Neural crest cell (in vitro differentiated cells): ENCODE results near the gene VPS37B. TPM values are rescaled to one million over a fixed set of nuclear protein-coding genes. Genes with fewer than 3 reads are reported as not detected.
A peak's percentile ranks its signal among the peaks of the same experiment; 100 is the strongest.

Source experiments
- DNase-seq: peaks from one replicate; pipeline ENCODE4 v3.0.0; 2021; ENCODE audit warnings: low read depth, mixed read lengths, low spot score
- H3K27ac Mint-ChIP-seq: one replicate; pipeline ENCODE4 v1.8.0; 2021; ENCODE audit warnings: mild to moderate bottlenecking, mixed read lengths; ENCODE audit not compliant: unreplicated experiment
- H3K27me3 Mint-ChIP-seq: 2 replicates; pipeline ENCODE4 v1.8.0; 2021; ENCODE audit warnings: low read depth, mild to moderate bottlenecking, mixed read lengths
- H3K36me3 Mint-ChIP-seq: 2 replicates; pipeline ENCODE4 v1.8.0; 2021; ENCODE audit warnings: low read depth, mild to moderate bottlenecking, mixed read lengths
- H3K4me1 Mint-ChIP-seq: 2 replicates; pipeline ENCODE4 v1.8.0; 2021; ENCODE audit warnings: mixed read lengths
- H3K4me3 Mint-ChIP-seq: one replicate; pipeline ENCODE4 v1.8.0; 2021; ENCODE audit warnings: mild to moderate bottlenecking, mixed read lengths
- H3K9me3 Mint-ChIP-seq: 2 replicates; pipeline ENCODE4 v1.8.0; 2021; ENCODE audit warnings: mixed read lengths
- CTCF ChIP-seq: fragments of 200-600 bp; sonication (generic); conservative IDR thresholded peaks from 2 replicates; pipeline ENCODE4 v1.5.0; 2021; ENCODE audit warnings: antibody characterized with exemption, mild to moderate bottlenecking
- total RNA-seq: library from RNA; stranded (reverse); gene quantifications from 2 replicates; pipeline ENCODE4 v1.2.1, GENCODE V29; 2021

VPS37B gene
- total RNA-seq, 1 donor from 2014 or later, result 41.5 TPM

- Mint-ChIP-seq H3K9me3 (no peaks in the 10 kb centered on the region), H3K27ac (peak overlapping the region; percentile 51), H3K27me3 (no peaks in the 10 kb centered on the region), H3K36me3 (no peaks in the 10 kb centered on the region), H3K4me3 (no peak overlapping the region), H3K4me1 (peaks cover 8% of the 10 kb centered on the region)
- no peak for TF ChIP-seq CTCF
- no peak for DNase-seq
Observed at GRCh38 chr12:122852336-122853275, 43.3 kb downstream of the VPS37B start.

- Mint-ChIP-seq H3K9me3 (no peaks in the 10 kb centered on the region), H3K27me3 (no peaks in the 10 kb centered on the region), H3K27ac (no peak overlapping the region), H3K4me1 (peaks cover 8% of the 10 kb centered on the region), H3K4me3 (no peak overlapping the region), H3K36me3 (no peaks in the 10 kb centered on the region)
- no peak for TF ChIP-seq CTCF
- DNase-seq, result no peak
Observed at GRCh38 chr12:122851820-122852219, 44.1 kb downstream of the VPS37B start.

- no peak for DNase-seq
Observed at GRCh38 chr12:122850695-122851350, 45.1 kb downstream of the VPS37B start.

GRCh38 chr12:122850048-122850445 is 45.9 kb downstream of the VPS37B start:
- Mint-ChIP-seq H3K27ac (no peak overlapping the region), H3K4me1 (peaks cover 8% of the 10 kb centered on the region), H3K36me3 (no peaks in the 10 kb centered on the region), H3K27me3 (no peaks in the 10 kb centered on the region), H3K9me3 (no peaks in the 10 kb centered on the region), H3K4me3 (no peak overlapping the region)
- no peak for DNase-seq
- no peak for TF ChIP-seq CTCF

More at GRCh38 chr12:122850695-122851350, 45.1 kb downstream of the VPS37B start:
- no peak for TF ChIP-seq CTCF
- H3K4me3 Mint-ChIP-seq, result no peak overlapping the region
- H3K36me3 Mint-ChIP-seq, result no peaks in the 10 kb centered on the region
- peaks cover 8% of the 10 kb centered on the region for H3K4me1 Mint-ChIP-seq
- no peaks in the 10 kb centered on the region for H3K9me3 Mint-ChIP-seq
- no peaks in the 10 kb centered on the region for H3K27me3 Mint-ChIP-seq
- no peak overlapping the region for H3K27ac Mint-ChIP-seq

GRCh38 chr12:122849352-122850047 is 46.4 kb downstream of the VPS37B start:
- H3K4me1 Mint-ChIP-seq, result peaks cover 8% of the 10 kb centered on the region
- no peak overlapping the region for H3K27ac Mint-ChIP-seq
- H3K4me3 Mint-ChIP-seq, result no peak overlapping the region
- H3K27me3 Mint-ChIP-seq, result no peaks in the 10 kb centered on the region
- no peaks in the 10 kb centered on the region for H3K9me3 Mint-ChIP-seq
- H3K36me3 Mint-ChIP-seq, result no peaks in the 10 kb centered on the region
- TF ChIP-seq CTCF, result no peak
- DNase-seq, result no peak
